HG02840 (cell line): ENCODE results near the gene LRP11.
"Not testable (repeated sequence)": the region's sequence is repeated elsewhere in the genome, so short reads cannot be mapped to it uniquely, and the experiment has no call there.

Experiments used
- ATAC-seq: cut with Tn5 transposase; IDR thresholded peaks from one replicate; pipeline ENCODE4 v1.9.1; 2021; ENCODE audit warnings: mild to moderate bottlenecking, moderate library complexity, moderate number of reproducible peaks; ENCODE audit not compliant: unreplicated experiment, low FRiP score

Gene LRP11

GRCh38 chr6:149876241-149876933 is 12.2 kb upstream of the LRP11 start:
- no peak for ATAC-seq

DNA sequence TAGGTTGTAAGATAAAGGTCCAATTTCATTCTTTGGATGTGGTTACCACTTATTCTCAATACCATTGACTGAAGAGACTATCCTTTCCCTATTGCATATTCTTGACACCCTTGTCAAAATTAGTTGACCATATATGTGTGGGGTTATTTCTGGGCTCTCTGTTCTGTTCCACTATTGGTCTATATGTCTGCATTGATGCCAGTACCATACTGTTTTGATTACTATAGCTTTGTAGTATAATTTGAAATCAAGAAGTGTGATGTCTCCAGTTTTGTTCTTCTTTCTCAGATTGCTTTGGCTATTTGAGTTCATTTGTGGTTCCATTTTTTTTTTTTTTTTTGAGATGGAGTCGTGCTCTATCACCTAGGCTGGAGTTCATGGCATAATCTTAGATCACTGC is 8.1 kb upstream of the LRP11 start:
- ATAC-seq = no peak

GRCh38 chr6:149871182-149871581 is 7.0 kb upstream of the LRP11 start:
- ATAC-seq = no peak

- no peak for ATAC-seq
These were observed 5.2 kb upstream of the LRP11 start for GRCh38 chr6:149869275-149869892.

DNA sequence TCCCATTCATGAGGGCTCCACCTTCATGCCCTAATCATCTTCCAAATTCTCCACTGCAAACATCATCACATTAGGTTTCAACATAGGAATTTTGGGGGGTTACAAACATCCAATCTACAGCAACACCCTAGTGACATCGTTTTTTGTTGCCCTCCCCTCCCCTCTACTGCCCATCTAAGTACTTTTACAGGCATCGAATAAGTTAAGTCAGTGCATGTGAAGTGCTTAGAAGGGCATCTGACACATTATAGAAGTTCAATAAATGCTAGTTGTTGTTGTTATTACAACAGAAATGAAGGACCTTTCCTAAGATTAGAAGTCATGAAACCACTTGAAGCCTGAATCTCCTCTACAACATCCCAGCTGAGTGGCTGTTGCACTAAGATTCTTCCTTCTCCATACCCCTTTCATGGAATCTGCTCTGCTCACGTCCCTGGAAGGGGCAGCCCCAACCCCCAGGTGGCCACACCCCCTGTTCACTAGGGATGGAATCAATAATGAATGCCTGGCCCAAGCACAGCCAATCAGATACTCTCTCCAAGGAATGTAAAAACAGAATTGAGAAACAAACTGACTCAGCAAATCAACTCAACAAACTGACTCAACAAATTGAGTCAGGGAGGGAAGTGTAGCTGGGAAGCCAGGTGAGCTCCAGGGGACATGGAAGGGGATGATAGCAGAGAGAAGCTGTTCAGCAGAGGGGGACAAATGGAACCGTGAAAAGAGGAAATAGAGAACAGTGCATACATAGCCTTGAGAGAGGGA is 3.9 kb upstream of the LRP11 start:
- no peak for ATAC-seq

DNA sequence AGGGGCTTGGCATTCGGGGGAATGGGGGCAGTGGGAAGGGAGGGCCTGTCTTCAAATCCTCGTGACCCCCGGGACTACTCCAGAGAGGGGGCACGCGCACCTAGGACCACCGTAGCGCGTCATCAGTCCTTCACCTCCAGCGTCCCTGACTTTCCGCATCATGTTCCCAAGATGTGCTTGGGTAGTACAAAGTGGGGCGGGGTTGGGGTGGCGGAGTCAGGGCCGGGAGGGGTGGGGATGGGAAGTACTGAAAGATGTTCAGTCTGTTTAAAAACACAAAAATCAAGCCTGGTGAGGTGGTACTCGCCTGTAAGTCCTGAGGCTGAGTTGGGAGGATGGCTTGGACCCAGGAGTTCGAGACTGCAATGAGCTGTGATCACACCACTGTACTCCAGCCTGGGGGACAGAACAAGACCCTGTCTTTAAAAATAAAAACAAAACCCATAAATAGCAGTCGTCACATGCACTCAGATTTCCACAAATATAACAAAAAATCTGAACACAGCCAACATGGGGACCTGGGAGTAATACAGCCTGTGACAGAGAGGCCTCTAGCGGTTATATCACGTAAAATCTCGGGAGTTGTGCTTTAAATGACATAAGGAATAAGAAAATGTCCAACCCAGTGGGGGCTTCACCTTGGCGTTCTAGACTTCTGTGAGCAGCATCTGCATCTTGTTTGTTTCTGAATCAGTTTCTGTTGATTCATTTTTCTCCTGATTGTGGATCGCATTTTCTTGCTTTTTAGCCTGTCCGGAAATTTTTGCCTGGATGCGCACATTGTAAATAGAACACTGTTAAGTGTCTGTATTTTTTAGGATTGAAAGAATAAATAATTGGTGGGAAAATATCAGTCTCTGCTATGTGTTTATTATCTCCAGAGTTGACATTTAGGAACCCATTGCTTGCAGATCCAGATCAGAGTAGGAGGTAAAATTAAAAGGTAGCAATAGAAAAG is 698 bp upstream of the LRP11 start:
- ATAC-seq = no peak

DNA sequence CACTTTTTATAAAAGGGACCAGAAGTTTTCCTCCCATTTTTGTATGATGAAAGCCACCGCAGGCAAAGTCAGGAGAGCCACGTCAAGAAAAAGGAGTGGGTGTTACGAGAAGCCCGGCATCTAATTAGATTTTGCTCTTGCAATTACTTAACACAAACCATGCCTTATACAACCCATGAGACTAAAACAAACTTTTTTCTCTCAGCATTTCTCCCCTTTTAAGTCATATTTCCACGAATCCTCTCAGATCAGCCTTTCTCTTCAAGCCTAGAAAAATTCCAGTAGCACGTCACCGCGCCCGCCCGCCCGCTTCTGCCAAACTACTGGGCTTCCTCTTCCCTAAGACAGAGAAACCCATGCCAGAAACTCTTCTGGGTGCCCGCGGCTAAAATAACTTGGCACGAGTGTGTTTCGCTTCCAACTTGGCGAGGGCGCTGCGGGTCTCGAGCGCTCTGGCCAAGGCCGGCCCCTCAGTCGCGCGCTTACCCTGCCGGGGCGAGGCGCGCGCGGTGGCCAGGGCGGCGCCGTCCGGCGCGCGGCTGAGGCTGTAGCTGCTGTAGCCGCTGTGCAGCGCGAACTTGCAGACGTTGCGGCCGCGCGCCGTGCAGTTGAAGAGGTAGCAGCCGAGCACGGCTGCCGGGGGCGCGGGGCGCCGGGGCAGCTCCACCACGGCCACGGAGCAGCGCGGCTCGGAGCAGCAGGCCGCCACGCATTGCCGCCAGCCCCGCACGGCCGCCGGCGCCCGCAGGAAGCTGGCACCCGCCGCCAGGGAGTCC is 1.0 kb downstream of the LRP11 start:
- ATAC-seq = peak; percentile 27

GRCh38 chr6:149862424-149862738 is 1.8 kb downstream of the LRP11 start:
- ATAC-seq = not testable (repeated sequence)

GRCh38 chr6:149861603-149862423 is 2.3 kb downstream of the LRP11 start:
- ATAC-seq = no peak

DNA sequence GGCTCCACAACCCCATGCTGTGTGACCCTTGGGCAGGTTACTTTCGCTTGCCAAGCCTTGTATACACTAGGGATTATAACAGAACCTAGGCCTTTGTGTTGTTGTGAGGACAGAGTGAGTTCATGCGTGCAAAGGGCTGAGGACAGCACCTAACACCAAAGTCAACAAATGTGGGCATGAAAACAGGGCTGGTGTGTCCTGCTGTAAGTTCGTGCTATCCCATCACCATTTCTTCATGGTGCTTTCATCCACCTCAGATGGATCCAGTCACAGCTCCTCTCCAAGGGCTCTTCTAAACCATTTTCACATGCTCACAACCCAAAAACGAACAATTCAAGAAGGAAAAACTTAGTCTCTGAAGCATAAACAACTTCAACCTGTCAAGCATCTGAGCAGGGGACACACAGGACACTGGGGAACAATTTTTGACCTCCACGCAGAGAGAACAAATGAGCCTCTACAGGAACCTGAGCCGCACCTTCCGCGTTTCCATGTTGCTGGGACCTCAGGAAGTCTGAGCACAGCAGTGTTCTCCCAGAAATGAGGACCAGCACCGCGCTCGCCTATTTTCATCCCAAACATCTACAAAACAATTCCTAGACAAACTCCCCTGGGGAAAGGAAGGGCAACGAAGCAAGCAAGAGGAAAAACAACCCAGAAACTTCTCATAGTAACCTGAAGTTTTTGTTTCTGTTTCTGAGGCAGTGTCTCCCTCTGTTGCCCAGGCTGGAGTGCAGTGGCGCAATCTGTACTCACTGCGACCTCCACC is 3.1 kb downstream of the LRP11 start:
- no peak for ATAC-seq

GRCh38 chr6:149860513-149860833 is 3.7 kb downstream of the LRP11 start:
- ATAC-seq = no peak

GRCh38 chr6:149859938-149860337 is 4.2 kb downstream of the LRP11 start:
- ATAC-seq = no peak

DNA sequence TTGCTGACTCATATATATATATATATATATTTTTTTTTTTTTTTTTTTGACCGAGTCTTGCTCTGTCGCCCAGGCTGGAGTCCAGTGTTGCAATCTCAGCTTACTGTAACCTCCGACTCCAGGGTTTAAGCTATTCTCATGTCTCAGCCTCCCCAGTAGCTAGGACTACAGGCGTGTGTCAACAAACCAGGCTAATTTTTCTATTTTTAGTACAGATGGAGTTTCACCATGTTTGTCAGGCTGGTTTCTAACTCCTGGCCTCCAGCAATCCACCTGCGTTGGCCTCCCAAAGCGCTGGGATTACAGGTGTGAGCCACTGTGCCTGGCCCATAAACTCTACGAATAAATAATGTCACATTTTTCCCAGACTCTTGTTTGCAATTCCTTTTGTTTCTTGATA is 4.8 kb downstream of the LRP11 start:
- ATAC-seq = no peak

GRCh38 chr6:149857541-149857940 is 6.6 kb downstream of the LRP11 start:
- no peak for ATAC-seq

GRCh38 chr6:149856256-149856994 is 7.7 kb downstream of the LRP11 start:
- no peak for ATAC-seq

DNA sequence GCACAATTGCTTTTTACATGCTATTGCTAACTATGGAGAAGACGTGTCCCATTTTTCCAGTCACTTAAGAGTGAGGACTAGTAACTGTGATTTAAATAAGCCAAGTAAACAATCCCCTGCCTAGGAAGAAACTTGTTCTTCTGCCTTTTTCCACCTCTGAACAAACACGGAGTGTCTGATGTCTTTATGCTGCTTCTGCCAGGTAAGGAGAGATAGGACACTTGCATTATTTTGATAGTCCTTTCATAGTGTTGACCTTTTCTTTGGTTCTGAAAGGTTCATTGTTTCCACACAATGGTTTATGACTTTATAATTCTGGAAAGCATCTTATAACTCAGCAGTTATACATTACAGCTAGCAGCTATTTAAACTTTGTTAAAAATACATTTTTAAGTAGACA is 8.4 kb downstream of the LRP11 start:
- no peak for ATAC-seq

DNA sequence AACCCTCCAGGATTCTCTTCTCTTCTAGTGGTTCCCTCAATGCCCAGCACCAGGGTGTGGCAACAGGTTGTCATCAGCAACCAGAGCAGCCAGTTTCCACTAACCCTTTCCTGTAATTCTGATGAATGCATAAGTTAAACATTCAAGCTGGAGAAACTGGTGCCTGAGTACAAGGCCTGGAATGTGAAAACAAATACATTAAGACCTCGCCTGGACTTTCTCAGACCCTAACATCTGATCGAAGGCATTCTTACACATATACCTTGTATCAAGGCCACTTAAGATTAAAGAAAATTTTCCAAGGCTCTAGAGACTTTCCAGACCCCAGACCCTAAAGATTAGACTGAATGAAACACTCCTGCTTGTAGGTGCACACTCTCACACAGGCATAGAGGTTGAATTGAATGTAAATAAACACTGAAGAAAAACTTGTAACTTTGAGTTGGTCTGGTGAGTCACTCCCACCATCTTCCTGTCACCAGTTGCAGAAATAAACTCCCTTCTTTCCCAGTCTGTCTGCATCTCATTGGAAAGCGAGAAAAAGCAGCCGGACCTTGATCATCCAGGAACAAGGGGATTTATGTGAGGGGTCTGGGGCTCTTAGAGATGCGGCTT is 9.0 kb downstream of the LRP11 start:
- no peak for ATAC-seq
